GM12873 (cell line): ENCODE measurements around the gene ATRAID.

ENCODE experiments used
- TF ChIP-seq, protein P1 (sequence below): IDR thresholded peaks from 2 replicates; pipeline ENCODE4 v1.5.1; 2012; ENCODE audit warnings: low read depth, mild to moderate bottlenecking, moderate library complexity, low read length, control low read depth; ENCODE audit not compliant: insufficient read depth; ENCODE audit errors: missing control alignments

Gene ATRAID

GRCh38 chr2:27250652-27251379 lies 39.0 kb downstream of the ATRAID start:
- TF ChIP-seq, protein P1, sequence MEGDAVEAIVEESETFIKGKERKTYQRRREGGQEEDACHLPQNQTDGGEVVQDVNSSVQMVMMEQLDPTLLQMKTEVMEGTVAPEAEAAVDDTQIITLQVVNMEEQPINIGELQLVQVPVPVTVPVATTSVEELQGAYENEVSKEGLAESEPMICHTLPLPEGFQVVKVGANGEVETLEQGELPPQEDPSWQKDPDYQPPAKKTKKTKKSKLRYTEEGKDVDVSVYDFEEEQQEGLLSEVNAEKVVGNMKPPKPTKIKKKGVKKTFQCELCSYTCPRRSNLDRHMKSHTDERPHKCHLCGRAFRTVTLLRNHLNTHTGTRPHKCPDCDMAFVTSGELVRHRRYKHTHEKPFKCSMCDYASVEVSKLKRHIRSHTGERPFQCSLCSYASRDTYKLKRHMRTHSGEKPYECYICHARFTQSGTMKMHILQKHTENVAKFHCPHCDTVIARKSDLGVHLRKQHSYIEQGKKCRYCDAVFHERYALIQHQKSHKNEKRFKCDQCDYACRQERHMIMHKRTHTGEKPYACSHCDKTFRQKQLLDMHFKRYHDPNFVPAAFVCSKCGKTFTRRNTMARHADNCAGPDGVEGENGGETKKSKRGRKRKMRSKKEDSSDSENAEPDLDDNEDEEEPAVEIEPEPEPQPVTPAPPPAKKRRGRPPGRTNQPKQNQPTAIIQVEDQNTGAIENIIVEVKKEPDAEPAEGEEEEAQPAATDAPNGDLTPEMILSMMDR = no peak

DNA sequence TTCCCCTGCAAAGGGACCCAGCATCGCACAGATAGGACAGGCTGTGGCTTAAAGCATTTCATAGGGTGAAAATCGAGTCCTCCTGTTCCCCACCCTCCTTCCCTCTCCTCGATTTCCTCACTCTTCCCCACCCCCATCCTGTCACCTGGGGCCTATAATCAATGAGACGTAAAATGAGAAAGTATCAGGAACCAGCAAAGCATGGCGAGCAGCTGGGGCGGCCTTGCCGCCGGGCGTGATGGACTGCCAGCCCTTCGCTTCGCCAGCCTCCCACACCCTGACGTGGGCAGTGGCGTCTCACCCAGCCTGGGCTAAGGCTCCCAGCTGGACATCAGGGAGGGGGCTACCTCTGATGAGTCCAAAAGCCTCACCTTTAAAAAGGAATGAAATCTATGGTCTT lies 39.9 kb downstream of the ATRAID start:
- TF ChIP-seq, protein P1 = no peak

GRCh38 chr2:27255187-27255586 lies 43.3 kb downstream of the ATRAID start:
- TF ChIP-seq, protein P1 = no peak

DNA sequence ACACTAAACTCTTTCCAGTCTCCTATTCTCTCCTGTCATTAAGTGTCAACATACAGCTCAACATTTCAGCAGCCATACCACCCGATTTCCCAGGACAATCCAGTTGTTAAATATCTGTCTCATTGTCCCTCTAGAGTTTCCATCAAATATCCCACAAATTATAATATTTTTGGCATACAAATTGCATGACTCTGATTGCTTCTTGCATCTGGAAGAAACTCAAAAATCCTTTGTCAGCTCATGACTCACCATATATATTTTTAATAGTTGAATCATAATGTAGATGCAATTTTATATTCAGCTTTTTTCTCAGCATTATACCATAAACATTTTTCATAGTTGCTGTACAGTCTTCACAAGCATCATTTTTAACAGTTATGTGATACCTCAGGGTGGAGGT lies 43.8 kb downstream of the ATRAID start:
- TF ChIP-seq, protein P1 = no peak

DNA sequence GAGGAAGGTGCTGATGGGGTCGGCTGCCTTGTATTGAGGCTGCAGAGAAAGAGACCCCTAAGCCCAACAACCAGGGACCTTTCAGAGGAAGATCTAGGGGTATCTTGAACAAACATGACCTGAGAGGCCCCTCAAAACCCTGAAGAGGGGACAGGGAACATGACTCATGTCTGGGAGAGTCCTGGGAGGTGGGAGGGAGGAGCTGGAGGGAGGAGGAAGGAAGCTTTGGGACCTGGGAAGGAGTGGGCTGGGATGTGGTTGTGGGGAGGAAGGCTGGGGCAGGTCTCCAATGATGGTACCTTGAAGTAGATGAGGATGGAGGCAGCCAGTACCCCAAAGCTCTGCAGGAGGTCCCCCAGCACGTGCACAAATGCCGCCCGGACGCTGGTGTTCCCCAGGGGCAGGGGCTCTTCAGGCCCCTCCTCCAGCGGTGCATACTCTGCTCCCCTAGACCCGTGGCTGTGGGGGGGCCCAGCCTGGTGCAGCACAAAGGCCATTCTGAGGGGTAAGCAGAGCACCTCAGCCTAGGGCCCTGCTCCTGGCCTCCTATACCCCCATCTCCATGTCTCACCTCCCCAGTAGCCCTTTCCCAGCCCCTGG lies 45.1 kb downstream of the ATRAID start:
- TF ChIP-seq, protein P1 = no peak

DNA sequence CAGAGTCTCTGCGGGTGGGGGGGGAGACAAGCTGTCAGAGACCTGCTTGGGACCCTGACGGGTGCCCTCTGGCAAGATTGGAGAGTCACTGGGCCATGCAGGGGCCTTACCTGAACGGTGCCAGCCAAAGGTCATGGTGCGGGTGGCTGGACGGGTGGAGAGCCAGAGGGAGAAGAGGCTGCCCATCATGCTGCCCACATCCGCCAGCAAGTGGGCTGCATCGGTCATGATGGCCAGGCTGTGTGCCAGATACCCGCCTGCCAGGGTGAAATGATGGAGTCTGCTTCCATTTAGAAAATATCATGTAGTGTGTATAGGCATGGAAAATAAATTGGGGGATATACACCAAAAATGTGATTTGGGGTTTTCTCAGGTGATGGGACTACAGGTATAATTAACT lies 46.2 kb downstream of the ATRAID start:
- TF ChIP-seq, protein P1 = no peak

DNA sequence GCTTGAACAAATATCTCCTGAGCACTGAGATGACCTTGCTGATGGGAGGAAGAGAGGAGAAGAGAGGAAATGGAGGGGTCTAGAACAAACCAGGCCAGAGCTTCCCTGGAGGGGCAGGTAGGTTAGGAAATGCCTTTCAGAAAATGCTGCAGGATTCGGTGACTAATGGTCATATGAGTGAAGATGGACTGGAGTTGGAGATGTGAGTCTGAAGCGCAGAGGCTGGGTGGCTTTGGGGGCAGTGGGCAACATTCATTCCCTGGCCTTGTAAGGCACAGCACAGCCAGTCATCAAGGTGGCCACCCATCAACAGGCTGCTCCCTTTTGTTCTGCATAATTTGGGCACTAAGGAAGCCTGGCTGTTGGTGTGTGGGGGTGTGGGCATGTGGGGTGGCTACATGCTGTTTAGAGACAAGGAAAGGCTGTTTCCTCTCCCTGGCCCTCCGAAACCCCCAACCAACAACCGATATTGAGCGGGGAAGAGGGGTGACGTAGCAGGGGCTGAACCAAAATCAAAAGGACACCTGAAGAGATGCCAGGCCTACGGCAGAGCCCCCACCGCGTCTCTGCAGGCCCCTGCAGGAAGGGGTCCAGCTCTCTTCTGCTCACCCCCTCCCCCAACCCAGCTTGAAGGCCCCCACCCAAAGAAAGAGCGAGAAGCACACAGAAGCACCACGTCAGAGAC lies 49.5 kb downstream of the ATRAID start:
- TF ChIP-seq, protein P1 = no peak
